HCT116 (cell line): Measurements from ENCODE around the gene TNIK.

ENCODE experiments used
- CEBPB ChIP-seq: IDR thresholded peaks from 2 replicates; pipeline ENCODE4 v1.6.1; 2012; ENCODE audit warnings: low read depth
- CTCF ChIP-seq, 3 experiments: fragments of 200-600 bp in 1 of 3; sonication (generic) in 1 of 3; IDR thresholded peaks in 2 of 3; conservative IDR thresholded peaks in 1 of 3; 2 replicates each; pipeline ENCODE4 v1.5.1; 2012 to 2017; ENCODE audit warnings: low read depth in 2 of 3, low read length in 2 of 3, antibody characterized with exemption in 1 of 3, borderline replicate concordance in 1 of 3, control low read depth in 1 of 3, mild to moderate bottlenecking in 1 of 3, mixed read lengths in 1 of 3, mixed run types in 1 of 3, moderate library complexity in 1 of 3; ENCODE audit not compliant: insufficient read depth in 1 of 3
- EZH2 ChIP-seq: fragments of 200-600 bp; sonication (generic); IDR thresholded peaks from 2 replicates; pipeline ENCODE4 v1.6.1; 2017; ENCODE audit warnings: antibody characterized with exemption, mixed run types
- EZH2phosphoT487 ChIP-seq: fragments of 200-600 bp; IDR thresholded peaks from 2 replicates; pipeline ENCODE4 v1.6.1; 2018; ENCODE audit warnings: antibody characterized with exemption, borderline replicate concordance
- POLR2A ChIP-seq: IDR thresholded peaks from 2 replicates; pipeline ENCODE4 v1.7.0; 2011; ENCODE audit warnings: borderline replicate concordance; ENCODE audit not compliant: insufficient read depth, insufficient read length; ENCODE audit errors: extremely low read depth
- POLR2AphosphoS5 ChIP-seq: IDR thresholded peaks from 2 replicates; pipeline ENCODE4 v1.6.1; 2011; ENCODE audit warnings: mild to moderate bottlenecking, low read depth, low read length, moderate library complexity
- RAD21 ChIP-seq: IDR thresholded peaks from 2 replicates; pipeline ENCODE4 v1.6.1; 2012; ENCODE audit warnings: low read depth, mild to moderate bottlenecking
- REST ChIP-seq: IDR thresholded peaks from 2 replicates; pipeline ENCODE4 v1.6.1; 2012; ENCODE audit warnings: low read depth
- SIN3A ChIP-seq: IDR thresholded peaks from 2 replicates; pipeline ENCODE4 v1.6.1; 2012; ENCODE audit warnings: low read depth
- SRF ChIP-seq: IDR thresholded peaks from 2 replicates; pipeline ENCODE4 v1.6.1; 2012; ENCODE audit warnings: low read depth
- TCF7L2 ChIP-seq: IDR thresholded peaks from 2 replicates; pipeline ENCODE4 v1.7.0; 2011; ENCODE audit warnings: borderline replicate concordance, inconsistent platforms; ENCODE audit not compliant: insufficient read depth, insufficient read length; ENCODE audit errors: extremely low read depth
- YY1 ChIP-seq: IDR thresholded peaks from 2 replicates; pipeline ENCODE4 v1.6.1; 2011; ENCODE audit warnings: low read length, low read depth, moderate library complexity, mild to moderate bottlenecking; ENCODE audit not compliant: insufficient replicate concordance; ENCODE audit errors: extremely low read depth

- TF ChIP-seq CTCF (IDR thresholded peaks at IDR 0.05 in 2 of 3, conservative IDR thresholded peaks at IDR 0.05 in 1 of 3; ENCODE audit: borderline replicate concordance in 1 of 3, insufficient read depth in 1 of 3, low read depth in 2 of 3, low read length in 2 of 3) (no peak), CEBPB (peak; percentile 45; the same call in 1 of the 2 replicates), SRF (peak; percentile 55; the same call in 1 of the 2 replicates), POLR2A (no peak), EZH2phosphoT487 (no peak), POLR2AphosphoS5 (no peak), SIN3A (no peak), TCF7L2 (peak; percentile 82), RAD21 (no peak), YY1 (peak; percentile 59), EZH2 (no peak), REST (no peak)
These were observed 203.6 kb downstream of the TNIK start for GRCh38 chr3:171256445-171257250.
